Pons (tissue), 1 donor: ENCODE results near the gene STPG4.
A peak's percentile ranks its signal among the peaks of the same experiment; 100 is the strongest.

Experiments
- DNase-seq: peaks from one replicate; pipeline ENCODE4 v3.0.0-alpha.2; 2016; ENCODE audit warnings: low spot score

Gene STPG4

DNA sequence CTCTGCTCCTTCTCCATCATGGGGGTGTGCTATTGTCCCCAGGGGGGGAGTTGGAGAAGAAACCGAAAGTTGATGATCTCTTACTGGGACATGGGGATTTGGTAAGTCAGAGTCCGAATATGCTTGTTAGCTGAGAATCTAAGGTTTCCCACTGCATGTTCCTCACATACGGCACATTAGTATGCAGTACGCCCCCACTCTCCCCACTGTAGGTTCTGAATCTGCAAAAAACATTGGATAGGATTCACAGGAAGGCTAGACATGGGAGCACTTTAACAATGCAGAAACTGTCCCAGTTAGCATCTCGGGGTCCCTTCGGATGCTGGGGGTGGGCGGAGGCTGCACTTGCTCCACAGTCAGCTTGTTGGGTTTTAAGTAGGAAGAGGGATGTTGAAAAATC is 102.3 kb downstream of the STPG4 start:
- DNase-seq, result no peak

DNA sequence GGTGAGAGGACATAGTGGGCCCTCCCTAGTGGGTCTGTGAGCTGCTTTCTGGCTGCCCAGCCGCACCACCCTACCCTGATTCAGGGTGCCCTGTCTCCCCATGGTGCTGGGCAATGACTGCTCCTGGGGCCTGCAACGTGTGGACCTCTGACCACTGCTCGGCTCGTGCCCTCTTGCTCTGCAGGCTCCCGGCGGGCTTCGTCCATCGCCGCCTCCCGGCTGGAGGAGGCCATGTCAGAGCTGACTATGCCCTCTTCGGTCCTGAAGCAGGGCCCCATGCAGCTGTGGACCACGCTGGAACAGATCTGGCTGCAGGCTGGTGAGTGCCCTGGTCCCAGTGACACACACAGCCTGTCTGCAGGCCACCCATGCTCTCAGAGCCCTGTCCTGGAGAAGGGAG is 103.5 kb downstream of the STPG4 start:
- DNase-seq, result no peak

DNA sequence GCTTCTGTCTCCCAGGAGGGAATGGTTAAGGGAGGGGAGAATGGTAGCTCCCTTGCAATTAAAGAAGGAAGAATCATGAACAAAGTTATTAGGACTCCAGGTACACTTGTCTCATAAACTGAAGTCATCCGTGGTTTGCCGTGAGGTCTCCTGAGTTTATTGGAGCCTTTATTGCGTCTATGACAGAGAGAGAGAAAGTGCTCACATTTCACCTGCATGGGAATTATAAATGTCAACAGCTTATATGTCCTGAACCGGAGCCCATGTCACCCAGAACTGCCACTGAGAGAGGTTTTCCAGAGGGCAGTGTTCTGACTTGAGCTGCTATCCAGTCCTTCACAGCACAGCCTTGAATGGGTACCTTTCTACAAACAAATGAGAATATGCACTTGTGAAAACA is 104.3 kb downstream of the STPG4 start:
- no peak for DNase-seq

DNA sequence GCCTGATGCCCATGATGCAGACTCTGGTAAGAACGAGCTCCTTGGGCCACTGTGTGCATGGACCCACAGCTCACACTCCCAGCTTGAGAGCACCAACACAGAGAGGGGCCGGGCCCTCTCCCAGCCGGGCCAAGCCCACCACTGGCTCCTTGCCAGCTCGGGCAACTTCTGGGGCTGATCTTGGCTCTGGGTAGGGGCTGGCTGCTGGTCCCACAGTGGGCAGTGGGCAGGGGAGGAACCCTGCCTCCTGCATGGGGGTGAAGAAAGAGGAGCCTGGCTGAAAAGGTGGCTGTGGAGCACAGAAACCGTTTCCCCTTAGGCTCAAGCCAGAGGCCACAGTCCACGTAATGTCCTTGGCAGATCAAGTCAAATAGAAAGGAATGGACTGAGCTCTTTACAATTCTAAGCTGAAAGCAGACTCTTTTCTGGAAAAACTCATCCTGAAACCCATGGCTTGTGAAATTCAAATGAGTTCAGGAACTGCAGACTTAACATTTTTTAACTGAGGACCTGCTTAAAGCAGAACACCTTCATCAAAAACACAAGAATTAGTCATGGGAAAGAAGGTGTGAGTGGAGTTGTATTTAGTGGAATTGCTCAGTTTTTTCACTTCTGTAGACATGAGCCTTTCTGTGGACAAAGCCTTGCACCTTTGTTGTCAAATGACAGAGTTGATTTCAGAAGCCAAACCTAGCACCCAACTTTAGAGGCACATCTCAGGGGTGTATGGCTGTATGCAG is 104.9 kb downstream of the STPG4 start:
- no peak for DNase-seq

DNA sequence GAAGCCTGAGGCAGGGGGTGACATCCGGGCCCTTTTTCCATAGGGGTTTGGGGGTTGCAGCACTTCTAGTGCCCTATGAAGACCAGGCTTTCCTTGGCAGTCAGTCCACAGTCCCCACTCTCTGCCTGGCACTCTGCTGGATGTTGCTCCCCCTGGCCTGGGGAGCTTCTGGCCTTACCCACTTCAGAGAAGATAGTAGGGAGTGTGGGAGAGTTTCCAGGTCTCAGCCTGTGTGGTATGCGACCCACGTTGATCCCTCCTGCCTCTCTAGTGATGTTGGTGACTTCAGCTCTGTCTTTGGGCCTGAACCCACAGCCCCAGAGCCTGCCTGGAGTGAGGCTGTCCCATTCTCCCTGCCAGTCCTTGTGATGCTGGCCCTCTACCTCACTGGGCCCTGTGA is 105.6 kb downstream of the STPG4 start:
- DNase-seq, result no peak

DNA sequence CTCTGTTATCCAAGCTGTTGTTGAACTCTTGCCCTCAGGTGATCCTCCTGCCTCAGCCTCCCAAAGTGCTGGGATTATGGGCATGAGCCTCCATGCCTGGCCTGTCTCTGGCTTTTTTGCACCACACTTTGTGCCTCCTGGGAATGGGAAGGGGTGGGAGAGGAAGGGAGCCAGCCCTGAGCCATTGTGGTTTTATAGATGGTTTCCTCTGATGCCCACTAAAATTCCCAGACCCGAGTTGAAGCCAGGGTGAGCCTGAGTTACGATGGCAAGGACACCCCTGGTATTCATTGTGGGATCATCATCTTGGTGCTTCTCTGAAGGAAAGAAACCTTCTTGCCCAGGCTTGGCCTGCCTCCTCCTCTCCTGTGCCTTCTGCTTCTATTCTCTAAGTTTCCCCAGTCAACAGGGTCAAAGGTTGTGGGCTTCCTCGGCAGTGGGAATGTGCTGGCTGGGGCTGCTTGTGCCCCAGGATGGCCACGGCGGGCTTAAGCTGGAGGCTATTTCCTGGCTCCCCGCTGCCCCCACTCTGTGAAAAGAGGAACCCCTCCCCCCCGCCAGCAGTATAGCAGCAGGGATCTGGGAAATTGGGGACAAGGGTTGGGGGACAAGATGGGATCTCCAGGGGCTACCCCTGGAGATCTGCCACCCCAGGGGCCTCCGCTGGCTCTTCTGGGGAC is 106.2 kb downstream of the STPG4 start:
- no peak for DNase-seq

DNA sequence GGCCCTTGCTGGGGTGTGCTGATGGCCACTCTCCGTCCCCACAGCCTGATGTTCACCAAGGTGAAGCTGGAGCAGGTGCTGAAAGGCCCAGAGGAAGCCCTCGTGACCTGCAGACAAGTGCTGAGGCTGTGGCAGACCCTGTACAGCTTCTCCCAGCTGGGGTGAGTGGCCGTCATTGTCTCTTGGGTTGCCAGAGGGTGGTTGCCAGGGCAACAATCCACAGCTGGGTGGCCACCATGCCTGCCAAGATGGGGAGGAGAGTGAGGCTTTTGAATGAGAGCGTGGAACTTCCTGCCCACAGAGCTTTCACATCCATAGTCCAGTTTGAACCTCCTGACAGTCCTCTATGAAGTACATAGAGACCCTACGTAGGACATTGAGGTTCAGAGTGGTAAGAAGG is 108.8 kb downstream of the STPG4 start:
- peak; percentile 97 for DNase-seq

DNA sequence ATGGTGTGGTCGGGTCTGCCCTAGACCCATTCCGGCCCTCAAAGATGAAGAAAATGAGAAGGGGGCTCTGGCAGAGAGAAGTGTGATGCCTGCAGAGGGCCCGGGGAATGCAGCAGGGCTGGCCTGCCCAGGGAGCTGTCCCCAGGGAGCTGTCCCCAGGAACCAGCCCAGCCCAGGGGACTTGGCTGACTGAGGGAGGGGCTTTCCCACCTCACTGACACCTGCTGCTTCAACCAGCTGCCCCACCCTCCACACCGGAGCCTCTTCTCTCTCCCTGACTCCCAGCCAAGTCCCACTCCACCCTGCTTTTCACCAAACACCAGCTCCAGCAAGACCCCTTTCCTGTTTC is 111.2 kb downstream of the STPG4 start:
- no peak for DNase-seq

DNA sequence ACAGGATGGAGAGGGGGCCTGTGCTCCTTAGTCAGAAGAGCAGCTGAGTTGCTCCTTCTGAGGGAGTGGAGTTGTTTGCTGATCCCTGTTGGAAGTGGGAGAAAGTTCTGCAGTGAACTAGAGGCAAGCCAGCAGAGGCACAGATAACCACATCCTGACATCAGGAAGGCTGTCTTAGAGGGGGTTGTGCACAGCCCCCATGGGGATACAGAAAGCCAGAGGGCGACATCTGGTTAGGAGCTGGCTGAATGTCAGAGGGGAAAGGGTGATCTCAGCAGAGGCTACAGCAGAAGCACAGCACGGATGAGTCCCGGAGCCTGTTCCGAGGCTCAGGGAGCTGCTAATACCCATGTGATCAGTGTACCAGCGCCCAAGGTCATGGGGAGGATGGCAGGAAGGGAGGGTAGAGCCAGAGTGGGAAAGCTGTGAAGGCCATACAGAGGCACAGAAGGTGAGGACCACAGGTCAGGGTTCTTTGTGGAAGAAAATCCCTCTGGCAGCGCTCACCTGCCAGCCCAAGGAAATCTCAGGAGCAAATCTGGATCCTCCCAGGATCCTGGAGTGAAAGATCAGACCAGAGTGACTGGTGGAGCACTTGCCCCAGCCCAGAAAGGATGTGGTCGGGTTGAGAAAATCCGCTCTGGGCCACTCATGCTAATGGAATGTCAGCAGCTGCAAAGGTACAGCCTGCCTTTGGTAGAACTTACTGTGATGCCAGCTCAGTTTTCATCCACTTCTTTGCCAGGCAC is 111.8 kb downstream of the STPG4 start:
- peak; percentile 64 for DNase-seq

DNA sequence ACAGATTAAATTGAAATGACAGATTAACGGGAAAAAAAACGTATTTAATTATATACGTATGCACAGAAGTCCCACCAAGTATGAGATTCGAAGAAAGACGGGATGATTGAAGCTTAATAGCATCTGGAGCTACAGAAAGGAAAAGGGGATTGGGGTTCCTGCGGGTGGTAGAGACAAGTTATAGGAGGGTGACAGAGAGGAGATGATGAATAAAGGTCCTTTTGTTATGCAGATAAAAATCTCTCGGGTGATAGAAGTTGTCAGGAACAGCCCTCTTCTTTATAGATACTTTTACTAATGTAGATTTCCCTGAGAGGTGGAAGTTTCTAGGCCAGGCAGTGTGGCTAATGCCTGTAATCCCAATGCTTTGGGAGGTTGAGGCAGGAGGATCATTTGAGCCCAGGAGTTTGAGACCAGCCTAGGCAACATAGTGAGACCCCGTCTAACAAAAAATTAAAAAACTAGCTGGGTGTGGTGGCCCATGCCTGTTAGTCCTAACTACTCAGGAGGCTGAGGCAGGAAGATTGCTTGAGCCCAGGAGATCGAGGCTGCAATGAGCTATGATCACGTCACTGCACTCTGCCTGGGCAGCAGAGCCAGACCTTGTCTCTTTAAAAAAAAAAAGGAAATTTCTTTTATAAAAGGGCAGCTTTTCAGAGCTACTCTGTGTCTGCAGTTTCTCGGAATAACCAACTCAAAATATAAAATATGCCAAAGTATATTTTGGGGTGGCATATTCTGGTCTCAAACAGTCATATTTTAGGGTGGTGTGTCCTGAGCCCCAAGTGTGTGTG is 113.0 kb downstream of the STPG4 start:
- no peak for DNase-seq

DNA sequence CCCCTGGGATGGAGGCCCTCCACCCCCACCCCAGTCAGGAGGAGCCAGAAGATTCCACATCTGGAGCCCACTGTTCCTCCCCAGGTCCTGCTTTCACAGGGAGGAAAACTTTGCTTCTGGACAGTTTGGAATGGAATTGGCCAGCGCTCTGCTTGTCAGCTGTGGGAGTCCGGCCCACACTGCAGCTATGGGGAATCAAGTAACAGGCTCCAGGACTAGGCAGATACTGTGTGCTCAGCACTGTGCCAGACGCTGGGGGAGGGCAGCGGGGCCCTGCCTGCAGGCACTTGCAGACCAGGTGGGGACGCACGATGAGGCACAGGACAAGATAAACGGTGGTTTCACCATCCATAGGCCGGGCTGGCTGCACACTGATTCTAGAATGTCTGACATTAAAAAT is 114.0 kb downstream of the STPG4 start:
- peak; percentile 52 for DNase-seq

DNA sequence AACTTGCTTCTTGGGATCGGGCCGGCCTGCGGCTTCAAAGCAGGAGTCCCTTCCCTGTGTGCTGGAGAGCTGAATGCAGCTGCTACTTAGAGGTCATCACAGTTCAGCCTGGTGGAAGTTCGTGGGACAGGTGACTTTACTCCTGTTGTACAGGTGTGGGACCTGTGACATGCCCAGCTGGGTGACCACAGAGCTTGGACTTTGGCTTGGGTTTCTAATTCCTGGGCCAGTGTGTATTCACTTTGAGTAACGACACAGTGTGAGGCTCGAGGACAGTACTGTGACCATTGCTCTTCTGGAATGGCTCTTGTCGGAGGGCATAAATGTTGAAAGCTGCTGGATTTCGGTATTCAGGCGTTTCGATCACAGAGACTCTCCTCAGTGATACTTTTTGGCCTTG is 114.5 kb downstream of the STPG4 start:
- DNase-seq, result no peak

DNA sequence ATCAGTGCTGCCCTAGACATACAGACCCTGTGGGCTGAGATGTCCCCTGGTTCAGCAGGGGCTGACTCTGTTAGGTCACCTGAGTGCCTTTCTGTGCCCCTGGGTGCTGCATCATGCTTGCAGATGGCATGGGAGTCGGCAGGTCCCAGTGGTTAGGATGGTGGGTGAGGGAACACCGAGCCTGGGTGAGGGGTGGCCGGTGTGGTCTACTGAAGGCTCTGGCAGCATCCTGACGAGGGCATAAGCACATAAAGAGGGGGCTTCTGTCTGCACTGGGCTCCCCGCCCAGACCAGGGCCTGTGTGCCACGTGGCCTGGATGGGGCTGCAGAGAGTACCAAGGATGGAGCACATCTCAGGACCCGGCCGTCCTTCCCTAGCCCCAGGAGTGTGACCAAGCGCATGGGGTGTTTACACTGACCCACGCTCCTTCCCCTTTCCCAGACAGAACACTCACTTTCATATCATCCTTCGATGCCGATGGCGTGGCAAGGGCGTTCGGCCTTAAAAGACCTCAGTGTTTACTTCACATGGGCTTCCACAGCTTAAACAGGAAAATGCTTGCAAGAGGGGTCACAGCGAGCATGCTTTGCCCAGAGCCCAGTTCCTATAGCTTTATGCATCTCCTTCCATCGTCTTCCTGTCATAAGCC is 115.1 kb downstream of the STPG4 start:
- DNase-seq, result peak; percentile 55

DNA sequence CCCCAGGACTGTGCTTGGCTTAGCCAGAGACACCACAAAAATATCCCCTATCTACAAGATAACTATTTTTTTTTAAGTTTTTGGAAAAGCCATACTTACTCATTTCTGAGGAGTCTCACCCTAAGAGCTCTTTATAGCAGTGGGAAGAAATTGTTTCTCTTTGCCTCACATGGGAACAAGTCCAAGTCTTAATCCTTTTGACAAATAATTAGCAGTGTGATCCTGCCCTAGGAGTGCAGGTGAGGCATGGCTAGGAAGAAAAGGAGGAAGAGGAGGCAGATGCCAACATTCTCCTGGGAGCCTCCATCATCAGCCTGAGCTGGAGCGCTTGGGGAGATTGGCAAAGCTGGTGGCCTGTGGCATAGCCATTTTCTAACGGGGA is 115.6 kb downstream of the STPG4 start:
- DNase-seq, result no peak

DNA sequence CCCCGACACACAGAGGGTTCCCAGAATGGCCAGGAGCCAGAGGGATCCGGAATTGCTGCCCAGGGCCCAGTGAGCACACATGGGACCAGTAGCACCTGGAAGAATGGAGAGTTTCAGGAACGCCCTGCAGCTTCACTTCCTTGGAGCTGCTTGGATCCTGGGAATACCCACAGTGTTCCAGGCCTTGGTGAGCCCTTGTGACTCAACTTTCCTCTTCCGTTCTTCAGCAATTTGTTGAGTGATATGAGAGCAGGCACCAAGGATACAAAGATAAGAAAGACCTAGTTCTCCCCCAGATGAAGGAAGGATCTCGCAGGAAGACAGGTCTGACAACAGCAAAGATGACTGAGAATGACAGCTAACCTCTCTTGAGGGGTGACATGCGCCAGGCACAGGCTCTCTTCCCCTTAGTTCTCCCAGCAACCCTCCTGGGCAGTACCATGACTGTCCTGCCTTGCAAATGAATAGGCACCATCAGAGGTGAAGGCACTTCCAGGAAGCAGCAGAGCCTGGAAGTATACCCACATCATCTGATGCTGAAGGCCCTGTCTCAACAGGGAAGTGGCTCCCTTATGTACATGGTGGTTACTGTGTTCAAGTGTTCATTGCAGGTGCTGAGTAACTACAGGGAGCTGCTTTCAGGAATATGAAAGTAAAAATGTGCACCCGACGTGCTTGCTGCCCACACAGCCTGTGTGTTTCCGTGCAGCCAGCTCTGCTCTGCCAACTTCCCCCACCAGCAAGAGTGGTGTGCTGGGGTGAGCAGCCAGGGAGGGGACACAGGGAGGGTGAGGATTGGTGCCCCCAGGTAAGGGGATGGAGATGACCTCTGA is 116.2 kb downstream of the STPG4 start:
- no peak for DNase-seq

DNA sequence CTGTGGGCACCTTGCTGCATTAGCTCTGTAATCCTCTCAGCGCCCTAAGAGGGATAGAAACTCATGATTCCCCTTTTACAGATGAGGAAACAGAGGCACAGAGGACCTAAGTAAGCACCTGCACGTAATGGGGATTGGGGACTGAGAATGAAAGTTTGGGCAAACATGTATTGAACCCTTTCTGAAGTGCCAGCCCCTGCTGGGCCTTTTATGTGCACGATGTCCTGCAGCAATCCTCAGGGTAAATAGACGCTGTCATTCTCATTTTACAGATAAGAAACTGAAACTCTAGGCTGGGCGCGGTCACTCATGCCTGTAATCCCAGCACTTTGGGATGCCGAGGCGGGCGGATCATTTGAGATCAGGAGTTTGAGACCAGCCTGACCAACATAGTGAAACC is 117.4 kb downstream of the STPG4 start:
- DNase-seq, result no peak
